ENCODE results near the gene SMYD3. TPM values are rescaled to one million over a fixed set of nuclear protein-coding genes. Genes with fewer than 3 reads are reported as not detected.

The SMYD3 gene
- total and polyA plus RNA-seq, 2 of the 13 experiments (the other 11 are each of a cell fraction or from before 2014, with no cell fraction given): 27.7 to 35.8 TPM

DNA sequence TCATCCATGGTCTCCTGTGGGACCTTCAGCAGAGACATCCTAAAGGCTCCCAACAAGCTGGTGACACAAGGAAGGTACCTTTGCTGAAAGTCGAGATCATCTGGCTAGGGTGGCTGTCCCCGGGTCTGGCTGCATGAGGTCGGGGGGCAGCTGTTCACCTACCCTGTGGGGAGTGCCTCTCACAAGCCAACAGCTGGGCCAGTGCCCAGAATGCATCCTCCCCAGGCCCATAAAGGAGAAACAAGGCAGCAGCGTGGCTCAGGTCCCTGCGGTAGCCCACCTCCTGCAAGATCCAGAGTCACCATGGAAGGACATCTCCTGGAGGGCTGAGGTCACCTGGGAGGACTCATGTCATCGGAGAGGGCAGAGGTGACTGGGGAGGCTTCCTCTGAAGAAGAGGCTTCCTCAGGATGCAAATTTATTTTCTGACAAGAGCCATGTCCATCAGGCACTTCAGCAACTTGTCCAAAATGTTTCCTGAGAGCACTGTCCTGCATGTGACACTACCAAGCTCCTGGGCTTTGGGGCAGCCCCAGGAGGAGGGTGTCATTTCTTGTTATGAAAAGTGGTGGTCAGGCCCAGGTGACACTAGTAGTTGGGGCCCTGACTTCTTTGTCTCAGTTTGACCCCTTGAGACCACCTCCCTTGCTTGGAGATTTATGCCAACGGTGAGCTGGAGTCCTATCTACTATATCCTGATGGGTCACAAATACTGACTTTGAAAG lies 6.7 kb upstream of the SMYD3 start:
- Histone ChIP-seq H3K36me3 (replicated peaks in 1 of 2; ENCODE audit: control insufficient read depth in 1 of 2, insufficient read depth in 2 of 2, low read length in 2 of 2) (no peaks in the 10 kb centered on the region), H3K9me3 (ENCODE audit: low read length) (peaks cover 23% of the 10 kb centered on the region), H4K20me1 (ENCODE audit: insufficient read depth, low read length) (no peaks in the 10 kb centered on the region), H3K79me2 (ENCODE audit: insufficient read depth, low read length) (no peaks in the 10 kb centered on the region), H2AFZ (ENCODE audit: low read length) (peak overlapping the region; percentile 95), H3K4me3 (replicated peaks in 1 of 3; ENCODE audit: insufficient read depth in 1 of 3, low read depth in 2 of 3, low read length in 3 of 3) (peak overlapping the region; percentile 56 to 73 (median 61)), H3K9ac (ENCODE audit: insufficient read depth, low read depth, low read length) (peak overlapping the region; percentile 49; the same call in 1 of the 2 replicates), H3K4me1 (ENCODE audit: insufficient read depth, low read length) (peaks cover 34% of the 10 kb centered on the region), H3K27ac (ENCODE audit: extremely low read length, insufficient read depth, low read length) (no peak overlapping the region), H3K4me2 (ENCODE audit: low read depth, low read length) (peak overlapping the region; percentile 87), H3K27me3 (ENCODE audit: control insufficient read depth in 1 of 2, insufficient read depth in 2 of 2, low read length in 2 of 2) (peaks cover 0 to 1% of the 10 kb centered on the region in 2 experiments; a peak in 2 of 5 replicates)
- POLR2A ChIA-PET: no interaction called here
- FAIRE-seq (no peak), ATAC-seq (peak; percentile 3; the same call in 2 of the 3 replicates), DNase-seq (ENCODE audit: low spot score) (no peak)
- no TSS peak for BruUV-seq (replicated peaks)
- intact Hi-C loops (cut with micrococcal nuclease; ENCODE audit: unreplicated experiment) (no loop called here), in situ Hi-C loops (cut with HindIII; ENCODE audit: extremely low pct_ligation_motif_present, low pct_unique_long_range_greater_than_20kb) (no loop called here)
- TF ChIP-seq ZNF430 (CRISPR knock-in tag; IDR thresholded peaks at IDR 0.05) (no peak), MEIS2 (CRISPR knock-in tag; IDR thresholded peaks at IDR 0.05) (no peak), GTF2F1 (IDR thresholded peaks at IDR 0.05; ENCODE audit: low read length) (no peak), ZNF782 (CRISPR knock-in tag; IDR thresholded peaks at IDR 0.05; ENCODE audit: borderline replicate concordance) (no peak), ZZZ3 (CRISPR knock-in tag; IDR thresholded peaks at IDR 0.05; ENCODE audit: borderline replicate concordance) (no peak), SPEN (CRISPR knock-in tag; IDR thresholded peaks at IDR 0.05; ENCODE audit: low read depth) (no peak), JUNB (CRISPR knock-in tag; IDR thresholded peaks at IDR 0.05; ENCODE audit: borderline replicate concordance) (no peak), ZNF878 (CRISPR knock-in tag; IDR thresholded peaks at IDR 0.05) (no peak), CCDC6 (CRISPR knock-in tag; IDR thresholded peaks at IDR 0.05) (no peak)
- WGBS (ENCODE audit: low lambda C conversion rate): 30% methylated on average over 2 of the region's 7 CpGs
- CTCF ChIA-PET (ENCODE audit: low intra/inter-chr PET ratio, low total read pairs): no interaction called here
